Measurements from ENCODE around the gene ARSB.

GRCh38 chr5:78841767-78842166 is 143.3 kb downstream of the ARSB start:
- TF ChIP-seq FOS (IDR thresholded peaks at IDR 0.05; ENCODE audit: borderline replicate concordance, extremely low read depth, insufficient read length) (no peak), MAX (IDR thresholded peaks at IDR 0.05; ENCODE audit: low read depth, low read length) (no peak), RFX5 (IDR thresholded peaks at IDR 0.05; ENCODE audit: low read depth, low read length) (no peak), KAT2A (conservative IDR thresholded peaks at IDR 0.05; ENCODE audit: control insufficient read depth, low read depth, low read length) (no peak), USF1 (IDR thresholded peaks at IDR 0.05; ENCODE audit: borderline replicate concordance, extremely low read length, insufficient read depth, low read depth, low read length) (no peak), REST (IDR thresholded peaks at IDR 0.05; ENCODE audit: low read depth, low read length) (no peak), NR2C2 (IDR thresholded peaks at IDR 0.05; ENCODE audit: borderline replicate concordance, control insufficient read depth, insufficient read length, low read depth) (no peak), POLR2AphosphoS5 (IDR thresholded peaks at IDR 0.05; ENCODE audit: low read length) (no peak), SREBF1 (IDR thresholded peaks at IDR 0.05; ENCODE audit: low read length) (no peak), ATF7 (IDR thresholded peaks at IDR 0.05; ENCODE audit: low read depth) (peak; percentile 35)
- TF ChIP-seq, protein P1, sequence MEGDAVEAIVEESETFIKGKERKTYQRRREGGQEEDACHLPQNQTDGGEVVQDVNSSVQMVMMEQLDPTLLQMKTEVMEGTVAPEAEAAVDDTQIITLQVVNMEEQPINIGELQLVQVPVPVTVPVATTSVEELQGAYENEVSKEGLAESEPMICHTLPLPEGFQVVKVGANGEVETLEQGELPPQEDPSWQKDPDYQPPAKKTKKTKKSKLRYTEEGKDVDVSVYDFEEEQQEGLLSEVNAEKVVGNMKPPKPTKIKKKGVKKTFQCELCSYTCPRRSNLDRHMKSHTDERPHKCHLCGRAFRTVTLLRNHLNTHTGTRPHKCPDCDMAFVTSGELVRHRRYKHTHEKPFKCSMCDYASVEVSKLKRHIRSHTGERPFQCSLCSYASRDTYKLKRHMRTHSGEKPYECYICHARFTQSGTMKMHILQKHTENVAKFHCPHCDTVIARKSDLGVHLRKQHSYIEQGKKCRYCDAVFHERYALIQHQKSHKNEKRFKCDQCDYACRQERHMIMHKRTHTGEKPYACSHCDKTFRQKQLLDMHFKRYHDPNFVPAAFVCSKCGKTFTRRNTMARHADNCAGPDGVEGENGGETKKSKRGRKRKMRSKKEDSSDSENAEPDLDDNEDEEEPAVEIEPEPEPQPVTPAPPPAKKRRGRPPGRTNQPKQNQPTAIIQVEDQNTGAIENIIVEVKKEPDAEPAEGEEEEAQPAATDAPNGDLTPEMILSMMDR (IDR thresholded peaks at IDR 0.05 in 2 of 3, conservative IDR thresholded peaks at IDR 0.05 in 1 of 3; ENCODE audit: control insufficient read depth in 2 of 3, extremely low read depth in 1 of 3, insufficient read depth in 1 of 3, low read depth in 3 of 3, low read length in 3 of 3) = no peak

All from GM12878 (cell line).